K562 (cell line): ENCODE measurements around the gene ACTR3C. TPM values are rescaled to one million over a fixed set of nuclear protein-coding genes. Genes with fewer than 3 reads are reported as not detected.

Experiments
- ATAC-seq: fragments of 200-7000 bp; cut with Tn5 transposase; 3 replicates; pipeline ENCODE4 v1.9.1; 2020; ENCODE audit warnings: moderate library complexity
- BruUV-seq: library from RNA; stranded (reverse); fragments of 400-500 nt; replicated peaks from 2 replicates; lab custom pipeline; 2021; lab: Mats Ljungman, UMichigan
- CTCF ChIA-PET: fragments of 300-600 bp; formaldehyde crosslinking; extraction: SDS; loops from one replicate; lab custom pipeline; 2021; ENCODE audit warnings: low intra/inter-chr PET ratio; lab: Yijun Ruan, JAX
- POLR2A ChIA-PET: fragments of 300-600, 350-650 bp; sonication (Branson Sonifier 250); formaldehyde crosslinking; extraction: SDS; loops from one replicate; lab custom pipeline; 2021; ENCODE audit warnings: antibody characterized with exemption, inconsistent platforms; lab: Yijun Ruan, JAX
- DNase-seq, 4 experiments: peaks; one replicate each; pipeline versions ENCODE4 v3.0.0 to v3.0.0-alpha.2; 2011 to 2018; ENCODE audit warnings: low spot score in 3 of 4, mixed read lengths in 3 of 4; ENCODE audit errors: extremely low read depth in 1 of 4
- FAIRE-seq: peaks from 2 replicates; lab custom pipeline; 2011; peaks lifted over from hg19 to GRCh38; lab: Jason Lieb, UNC
- H2AFZ ChIP-seq: 2 replicates; pipeline ENCODE4 v1.6.0; 2011; ENCODE audit warnings: low read depth, low read length, control low read depth, inconsistent platforms
- H3K27ac ChIP-seq: fragments of 200-600 bp; 3 replicates; pipeline ENCODE4 v1.8.0; 2011; ENCODE audit warnings: low read depth, mild to moderate bottlenecking, control low read depth, inconsistent platforms, low read length, moderate library complexity, mixed read lengths; ENCODE audit errors: extremely low read depth
- H3K27me3 ChIP-seq, 2 experiments: fragments of 300-600 bp in 1 of 2; 2 replicates in 1 of 2; 3 replicates in 1 of 2; pipeline versions ENCODE4 v1.6.0 to v1.8.0; 2011; ENCODE audit warnings: inconsistent platforms in 2 of 2, low read length in 2 of 2, mild to moderate bottlenecking in 1 of 2, mixed read lengths in 1 of 2, moderate library complexity in 1 of 2; ENCODE audit not compliant: control insufficient read depth in 2 of 2, insufficient read depth in 2 of 2
- H3K36me3 ChIP-seq: fragments of 300-600 bp; 3 replicates; pipeline ENCODE4 v1.8.0; 2011; ENCODE audit warnings: mild to moderate bottlenecking, low read length, inconsistent platforms; ENCODE audit not compliant: control insufficient read depth, insufficient read depth
- H3K4me1 ChIP-seq, 2 experiments: fragments of 200-600 bp in 1 of 2; replicated peaks in 1 of 2; 2 replicates in 1 of 2; 3 replicates in 1 of 2; pipeline versions ENCODE4 v1.5.1 to v1.8.0; 2011; ENCODE audit warnings: inconsistent platforms in 2 of 2, low read length in 2 of 2, mild to moderate bottlenecking in 1 of 2, mixed read lengths in 1 of 2, moderate library complexity in 1 of 2; ENCODE audit not compliant: control insufficient read depth in 2 of 2, insufficient read depth in 2 of 2
- H3K4me2 ChIP-seq: 2 replicates; pipeline ENCODE4 v1.6.1; 2011; ENCODE audit warnings: low read length, control low read depth, inconsistent platforms, mixed read lengths; ENCODE audit not compliant: insufficient read depth
- H3K4me3 ChIP-seq: fragments of 200-600 bp; sonication (generic), shearing (Covaris generic); 2 replicates; pipeline ENCODE4 v1.5.1; 2016; ENCODE audit warnings: control low read depth, inconsistent platforms
- H3K79me2 ChIP-seq: fragments of 200-600 bp; 3 replicates; pipeline ENCODE4 v1.8.0; 2011; ENCODE audit warnings: low read length, inconsistent platforms; ENCODE audit not compliant: control insufficient read depth, insufficient read depth
- H3K9ac ChIP-seq, 2 experiments: 2 replicates each; pipeline versions ENCODE4 v1.6.0 to v1.6.1; 2011; ENCODE audit warnings: low read depth in 2 of 2, low read length in 2 of 2, control low read depth in 1 of 2, inconsistent platforms in 1 of 2, mild to moderate bottlenecking in 1 of 2, mixed read lengths in 1 of 2; ENCODE audit not compliant: insufficient read depth in 1 of 2
- H3K9me1 ChIP-seq: one replicate; pipeline ENCODE4 v1.6.0; 2011; ENCODE audit warnings: inconsistent platforms, mild to moderate bottlenecking, low read length, moderate library complexity; ENCODE audit not compliant: control insufficient read depth, insufficient read depth
- H3K9me3 ChIP-seq: replicated peaks from 2 replicates; pipeline ENCODE4 v1.5.1; 2011; ENCODE audit warnings: low read depth, low read length, inconsistent platforms; ENCODE audit not compliant: control insufficient read depth, insufficient read depth
- H4K20me1 ChIP-seq: replicated peaks from 2 replicates; pipeline ENCODE4 v1.6.1; 2011; ENCODE audit warnings: low read length, inconsistent platforms, mixed read lengths; ENCODE audit not compliant: control insufficient read depth, insufficient read depth
- HMGN3 ChIP-seq: IDR thresholded peaks from 2 replicates; pipeline ENCODE4 v1.6.1; 2011; ENCODE audit warnings: borderline replicate concordance, low read depth, mild to moderate bottlenecking, mixed read lengths, low read length; ENCODE audit not compliant: insufficient read length; ENCODE audit errors: extremely low read depth
- MCM7 ChIP-seq, 2 experiments: fragments of 450-650 bp; IDR thresholded peaks; 2 replicates each; pipeline ENCODE4 v1.6.1; 2016 to 2018
- MXI1 ChIP-seq: IDR thresholded peaks from 2 replicates; pipeline ENCODE4 v1.6.1; 2011; ENCODE audit warnings: low read depth, mild to moderate bottlenecking, improper control_type of control experiment, low read length
- NRF1 ChIP-seq, 2 experiments: fragments of 450-650 bp; IDR thresholded peaks in 1 of 2; conservative IDR thresholded peaks in 1 of 2; 2 replicates each; pipeline ENCODE4 v1.6.1; 2014; ENCODE audit warnings: mild to moderate bottlenecking in 2 of 2
- PHF21A ChIP-seq: fragments of 450-650 bp; IDR thresholded peaks from 2 replicates; pipeline ENCODE4 v1.6.1; 2017; ENCODE audit warnings: low read depth, borderline replicate concordance
- POLR3G ChIP-seq: IDR thresholded peaks from 2 replicates; pipeline ENCODE4 v1.6.1; 2011; ENCODE audit not compliant: insufficient read length, insufficient replicate concordance; ENCODE audit errors: extremely low read depth
- SMAD4 ChIP-seq: fragments of 250-450 bp; sonication (Bioruptor Pico); conservative IDR thresholded peaks from 2 replicates; pipeline ENCODE4 v1.8.0; 2021; ENCODE audit warnings: inconsistent platforms, mild to moderate bottlenecking, moderate library complexity
- WGBS: fragments of 100-300 bp; shearing (Covaris generic); methylation state at CpG from one replicate; pipeline ENCODE4 v1.1.6; 2016; ENCODE audit warnings: low coverage, mixed read lengths; ENCODE audit not compliant: insufficient coverage; ENCODE audit errors: missing lambda C conversion rate; 5-methylcytosine and 5-hydroxymethylcytosine counted together
- in situ Hi-C: fragments of 300-500 bp; cut with MboI; formaldehyde crosslinking; loops from 4 replicates; pipeline ENCODE4 v1.15.0; 2018; ENCODE audit warnings: inconsistent platforms, mixed read lengths
- intact Hi-C: fragments of 100-400 bp; cut with micrococcal nuclease; formaldehyde crosslinking; loops from 2 replicates; pipeline ENCODE4 v1.14.2; 2022
- polyA plus RNA-seq, 8 experiments: library from polyadenylated mRNA; depleted of rRNA in 4 of 8; stranded (reverse) in 5 of 8; unstranded in 3 of 8; fragments of >200 nt; fragmentation: Nextera tagmentation in 2 of 8; fragmentation: Illumina TruSeq in 1 of 8; extraction: Ambion mirVana in 2 of 8; extraction: Trizol in 1 of 8; gene quantifications; 2 replicates each; pipeline versions ENCODE4 v1.2.1 to v1.2.3, GENCODE V29; 2011 to 2014; ENCODE audit warnings: inconsistent platforms in 1 of 8, missing spikeins in 1 of 8
- total RNA-seq, 7 experiments: library from RNA; depleted of rRNA in 6 of 7; stranded (reverse); fragments of >200 nt in 6 of 7; fragmentation: Illumina TruSeq in 2 of 7; extraction: Trizol in 2 of 7; gene quantifications; 2 replicates each; pipeline versions ENCODE4 v1.2.1 to v1.2.3, GENCODE V29; 2011 to 2021; ENCODE audit warnings: low replicate concordance in 1 of 7
- TF ChIP-seq, protein P1 (sequence below): IDR thresholded peaks from 3 replicates; pipeline ENCODE4 v1.6.1; 2011; ENCODE audit warnings: borderline replicate concordance, mild to moderate bottlenecking; ENCODE audit not compliant: insufficient read length, insufficient read depth
- TF ChIP-seq, protein P2 (sequence below), 2 experiments: fragments of 450-650 bp in 1 of 2; sonication (generic) in 1 of 2; formaldehyde crosslinking in 1 of 2; IDR thresholded peaks; 2 replicates each; pipeline versions ENCODE4 v1.7.1 to v1.9.0; 2016 to 2022; ENCODE audit warnings: inconsistent platforms in 1 of 2, mild to moderate bottlenecking in 1 of 2, missing genetic modification reagents in 1 of 2
- TF ChIP-seq, protein P3 (sequence below): fragments of 450-650 bp; formaldehyde crosslinking; IDR thresholded peaks from 2 replicates; pipeline ENCODE4 v1.4.0; 2020; ENCODE audit warnings: mild to moderate bottlenecking, moderate library complexity

Gene ACTR3C
- total and polyA plus RNA-seq, 9 of the 15 experiments (the other 6 are each of a cell fraction or from before 2014, with no cell fraction given) = 9.0 to 35.4 (median 13.3) TPM

DNA sequence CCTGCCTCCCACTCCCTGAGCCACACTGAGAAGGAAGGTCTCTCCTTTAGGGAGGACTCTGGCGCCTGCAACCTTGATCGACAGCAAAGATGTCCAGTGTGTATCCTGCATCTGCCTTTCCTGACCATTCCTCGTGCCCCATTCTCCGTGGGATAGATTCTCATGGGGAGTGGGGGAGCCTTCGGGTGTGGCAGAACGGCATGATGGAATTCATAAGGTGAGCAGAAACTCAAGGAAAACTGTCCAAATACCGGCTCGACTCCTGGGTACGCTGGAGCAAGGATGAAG is 18.7 kb upstream of the ACTR3C start:
- H4K20me1 ChIP-seq = peaks cover 5% of the 10 kb centered on the region; the same call in 1 of the 2 replicates
- FAIRE-seq (no peak), DNase-seq (no peak), ATAC-seq (no peak)
- no peak overlapping the region for H3K4me3 ChIP-seq
- WGBS = 23% methylated on average over 9 of the region's 9 CpGs
- no peaks in the 10 kb centered on the region for H3K9me1 ChIP-seq
- peaks cover 0 to 31% of the 10 kb centered on the region in 2 experiments; a peak in 3 of 5 replicates for H3K4me1 ChIP-seq
- in situ Hi-C loops (no loop called here), intact Hi-C loops (no loop called here)
- peaks cover 11 to 21% of the 10 kb centered on the region in 2 experiments; a peak in 4 of 5 replicates for H3K27me3 ChIP-seq
- no peak overlapping the region for H3K27ac ChIP-seq
- no TSS peak for BruUV-seq
- no peak overlapping the region for H3K4me2 ChIP-seq
- H2AFZ ChIP-seq = peak overlapping the region; percentile 3; the same call in 1 of the 2 replicates
- POLR2A ChIA-PET = interaction anchor here (0.6 to 1.4 kb wide), 3 partner anchors 10 to 350 kb away, joined by 3 to 6 read pairs (median 4); no protein-coding TSS in a partner anchor
- H3K36me3 ChIP-seq = peaks cover 10% of the 10 kb centered on the region; the same call in 1 of the 3 replicates
- CTCF ChIA-PET = no interaction called here
- H3K9ac ChIP-seq = peak overlapping the region in 1 of 2 experiments; percentile 5; a peak in 1 of 4 replicates
- H3K79me2 ChIP-seq = no peaks in the 10 kb centered on the region
- H3K9me3 ChIP-seq = no peaks in the 10 kb centered on the region
- no peak for TF ChIP-seq NRF1 (conservative IDR thresholded peaks at IDR 0.05 in 1 of 2, IDR thresholded peaks at IDR 0.05 in 1 of 2)
- TF ChIP-seq, protein P1, sequence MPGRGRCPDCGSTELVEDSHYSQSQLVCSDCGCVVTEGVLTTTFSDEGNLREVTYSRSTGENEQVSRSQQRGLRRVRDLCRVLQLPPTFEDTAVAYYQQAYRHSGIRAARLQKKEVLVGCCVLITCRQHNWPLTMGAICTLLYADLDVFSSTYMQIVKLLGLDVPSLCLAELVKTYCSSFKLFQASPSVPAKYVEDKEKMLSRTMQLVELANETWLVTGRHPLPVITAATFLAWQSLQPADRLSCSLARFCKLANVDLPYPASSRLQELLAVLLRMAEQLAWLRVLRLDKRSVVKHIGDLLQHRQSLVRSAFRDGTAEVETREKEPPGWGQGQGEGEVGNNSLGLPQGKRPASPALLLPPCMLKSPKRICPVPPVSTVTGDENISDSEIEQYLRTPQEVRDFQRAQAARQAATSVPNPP = no peak
- TF ChIP-seq MXI1 = no peak
- TF ChIP-seq, protein P2, sequence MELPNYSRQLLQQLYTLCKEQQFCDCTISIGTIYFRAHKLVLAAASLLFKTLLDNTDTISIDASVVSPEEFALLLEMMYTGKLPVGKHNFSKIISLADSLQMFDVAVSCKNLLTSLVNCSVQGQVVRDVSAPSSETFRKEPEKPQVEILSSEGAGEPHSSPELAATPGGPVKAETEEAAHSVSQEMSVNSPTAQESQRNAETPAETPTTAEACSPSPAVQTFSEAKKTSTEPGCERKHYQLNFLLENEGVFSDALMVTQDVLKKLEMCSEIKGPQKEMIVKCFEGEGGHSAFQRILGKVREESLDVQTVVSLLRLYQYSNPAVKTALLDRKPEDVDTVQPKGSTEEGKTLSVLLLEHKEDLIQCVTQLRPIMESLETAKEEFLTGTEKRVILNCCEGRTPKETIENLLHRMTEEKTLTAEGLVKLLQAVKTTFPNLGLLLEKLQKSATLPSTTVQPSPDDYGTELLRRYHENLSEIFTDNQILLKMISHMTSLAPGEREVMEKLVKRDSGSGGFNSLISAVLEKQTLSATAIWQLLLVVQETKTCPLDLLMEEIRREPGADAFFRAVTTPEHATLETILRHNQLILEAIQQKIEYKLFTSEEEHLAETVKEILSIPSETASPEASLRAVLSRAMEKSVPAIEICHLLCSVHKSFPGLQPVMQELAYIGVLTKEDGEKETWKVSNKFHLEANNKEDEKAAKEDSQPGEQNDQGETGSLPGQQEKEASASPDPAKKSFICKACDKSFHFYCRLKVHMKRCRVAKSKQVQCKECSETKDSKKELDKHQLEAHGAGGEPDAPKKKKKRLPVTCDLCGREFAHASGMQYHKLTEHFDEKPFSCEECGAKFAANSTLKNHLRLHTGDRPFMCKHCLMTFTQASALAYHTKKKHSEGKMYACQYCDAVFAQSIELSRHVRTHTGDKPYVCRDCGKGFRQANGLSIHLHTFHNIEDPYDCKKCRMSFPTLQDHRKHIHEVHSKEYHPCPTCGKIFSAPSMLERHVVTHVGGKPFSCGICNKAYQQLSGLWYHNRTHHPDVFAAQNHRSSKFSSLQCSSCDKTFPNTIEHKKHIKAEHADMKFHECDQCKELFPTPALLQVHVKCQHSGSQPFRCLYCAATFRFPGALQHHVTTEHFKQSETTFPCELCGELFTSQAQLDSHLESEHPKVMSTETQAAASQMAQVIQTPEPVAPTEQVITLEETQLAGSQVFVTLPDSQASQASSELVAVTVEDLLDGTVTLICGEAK (IDR thresholded peaks at IDR 0.05) = no peak
- TF ChIP-seq, protein P2 (CRISPR knock-in tag; IDR thresholded peaks at IDR 0.05) = no peak
- no peak for TF ChIP-seq POLR3G
- TF ChIP-seq, protein P3, sequence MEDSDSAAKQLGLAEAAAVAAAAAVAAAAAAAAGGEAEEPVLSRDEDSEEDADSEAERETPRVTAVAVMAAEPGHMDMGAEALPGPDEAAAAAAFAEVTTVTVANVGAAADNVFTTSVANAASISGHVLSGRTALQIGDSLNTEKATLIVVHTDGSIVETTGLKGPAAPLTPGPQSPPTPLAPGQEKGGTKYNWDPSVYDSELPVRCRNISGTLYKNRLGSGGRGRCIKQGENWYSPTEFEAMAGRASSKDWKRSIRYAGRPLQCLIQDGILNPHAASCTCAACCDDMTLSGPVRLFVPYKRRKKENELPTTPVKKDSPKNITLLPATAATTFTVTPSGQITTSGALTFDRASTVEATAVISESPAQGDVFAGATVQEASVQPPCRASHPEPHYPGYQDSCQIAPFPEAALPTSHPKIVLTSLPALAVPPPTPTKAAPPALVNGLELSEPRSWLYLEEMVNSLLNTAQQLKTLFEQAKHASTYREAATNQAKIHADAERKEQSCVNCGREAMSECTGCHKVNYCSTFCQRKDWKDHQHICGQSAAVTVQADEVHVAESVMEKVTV (CRISPR knock-in tag) = no peak
- peak; percentile 1 for TF ChIP-seq HMGN3
- TF ChIP-seq MCM7 (IDR thresholded peaks at IDR 0.05) = no peak
- TF ChIP-seq PHF21A = no peak
- no peak for TF ChIP-seq SMAD4
